ENCODE data around the gene DYRK1A.
"Not testable (repeated sequence)": the region's sequence is repeated elsewhere in the genome, so short reads cannot be mapped to it uniquely, and the experiment has no call there.

DYRK1A gene

DNA sequence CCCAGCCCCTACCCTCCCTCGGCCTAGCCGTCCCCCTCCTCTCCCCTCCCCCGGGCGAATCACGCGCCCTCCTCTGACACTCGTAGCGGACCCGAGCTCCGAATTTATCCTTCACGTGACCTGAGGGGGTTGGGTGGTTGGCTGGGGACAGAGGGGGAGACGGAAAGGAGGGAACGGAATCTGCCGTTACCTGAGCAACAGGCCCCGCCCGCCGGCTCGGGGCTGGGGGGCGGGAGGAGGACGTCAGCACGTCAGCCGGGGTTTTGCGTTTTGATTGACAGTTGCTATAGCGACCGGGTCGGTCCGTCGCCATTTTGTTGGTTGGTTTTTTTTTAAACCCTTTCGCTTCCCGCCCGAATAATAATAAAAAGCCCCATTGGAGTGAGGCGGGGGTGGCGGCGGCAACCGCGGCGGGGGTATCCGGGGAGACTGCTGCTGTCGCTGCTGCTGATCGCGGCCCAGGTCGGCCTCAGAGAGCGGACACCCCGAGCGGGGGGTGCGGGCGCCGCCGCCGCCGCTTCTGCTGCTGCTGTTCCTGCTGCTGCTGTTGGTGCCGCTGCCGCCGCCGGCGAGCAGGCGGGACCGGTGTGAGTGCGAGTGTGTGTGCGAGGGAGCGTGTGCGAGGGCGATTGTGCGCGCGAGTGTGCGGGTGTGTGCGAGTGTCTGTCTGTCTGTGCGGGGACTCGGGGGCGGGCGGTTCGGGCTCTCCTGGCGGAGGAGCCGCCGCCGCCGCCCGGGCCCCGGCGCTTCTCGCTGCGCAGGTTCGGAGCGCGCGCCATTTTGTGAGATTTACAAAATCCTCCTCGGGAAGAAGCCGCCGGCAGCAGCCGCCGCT, at the start of gene DYRK1A:
DYRK1A (plus strand) TSS at position 292 of the 835 bp plus-strand sequence. CDS start 53,602 bp downstream, outside the sequence.
- peak; percentile 97 for DNase-seq (ENCODE audit: low read depth)

DNA sequence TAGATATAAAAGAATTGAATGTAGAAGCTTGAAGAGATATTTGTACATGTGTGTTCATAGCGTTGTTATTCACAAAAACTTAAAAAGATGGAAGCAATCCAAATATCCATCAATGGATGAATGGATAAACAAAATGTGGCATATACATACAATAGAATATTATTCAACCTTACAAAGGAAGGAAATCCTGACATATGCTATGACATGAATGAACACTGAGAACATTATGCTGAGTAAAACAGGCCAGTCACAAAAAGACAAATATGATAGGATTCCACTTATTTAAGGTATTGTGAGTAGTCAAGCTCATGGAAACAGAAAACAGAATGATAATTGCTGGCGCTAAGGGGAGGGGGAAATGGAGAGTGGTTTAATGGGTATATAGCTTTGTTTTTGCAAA, 47.0 kb upstream of the DYRK1A start:
- DNase-seq (ENCODE audit: low read depth) = no peak

- no peak for DNase-seq (ENCODE audit: low read depth)
Observed at GRCh38 chr21:37322084-37322483, 44.5 kb upstream of the DYRK1A start.

DNA sequence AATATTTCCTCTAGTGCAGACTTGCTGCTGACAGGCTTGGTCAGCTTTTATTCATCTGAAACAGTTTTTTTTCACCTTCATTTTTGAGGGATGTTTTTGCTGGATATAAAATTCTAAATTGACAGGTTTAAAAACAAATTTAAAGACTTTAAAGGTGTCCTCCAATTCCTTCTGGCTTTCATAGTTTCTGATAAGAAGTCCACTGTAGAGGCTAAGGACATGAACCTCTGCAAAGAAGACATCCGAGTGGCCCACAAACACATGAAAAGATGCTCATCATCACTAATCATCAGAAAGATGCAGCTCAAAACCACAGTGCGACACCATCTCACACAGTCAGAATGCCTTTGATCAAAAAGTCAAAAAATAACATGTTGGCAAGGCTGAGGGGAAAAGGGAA, 42.0 kb upstream of the DYRK1A start:
- DNase-seq (ENCODE audit: low read depth) = no peak

DNA sequence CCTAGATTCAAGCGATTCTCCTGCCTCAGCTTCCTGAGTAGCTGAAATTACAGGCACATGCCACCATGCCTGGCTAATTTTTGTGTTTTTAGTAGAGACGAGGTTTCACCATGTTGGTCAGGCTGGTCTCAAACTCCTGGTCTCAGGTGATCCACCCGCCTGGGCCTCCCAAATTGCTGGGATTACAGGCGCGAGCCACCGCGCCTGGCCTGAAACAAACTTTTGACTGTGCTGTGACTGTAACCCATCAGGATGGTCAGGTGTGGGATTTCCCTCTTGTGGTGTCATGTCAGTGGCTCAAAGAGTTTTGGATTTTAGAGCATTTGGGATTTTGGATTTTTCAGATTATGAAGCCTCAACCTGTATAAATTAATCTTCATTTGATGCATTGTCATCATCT, 38.4 kb upstream of the DYRK1A start:
- DNase-seq (ENCODE audit: low read depth) = not testable (repeated sequence)

DNA sequence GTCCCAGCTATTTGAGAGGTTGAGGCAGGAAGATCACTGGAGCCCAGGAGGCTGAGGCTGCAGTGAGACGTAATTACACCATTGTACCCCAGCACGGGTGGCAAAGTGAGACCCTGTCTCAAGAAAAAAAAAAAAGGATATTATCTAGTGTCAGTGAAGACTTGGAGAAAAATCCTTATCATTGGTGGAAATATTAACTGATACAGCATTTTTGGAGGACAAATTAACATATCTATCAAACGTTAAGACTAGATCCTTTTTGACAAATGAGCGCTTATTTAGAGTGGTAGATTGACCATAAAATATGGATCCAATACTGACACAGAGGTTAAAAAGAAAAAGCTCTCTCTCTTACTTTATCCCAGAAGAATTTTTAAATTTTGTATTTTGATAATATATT, 35.2 kb upstream of the DYRK1A start:
- DNase-seq (ENCODE audit: low read depth) = no peak

GRCh38 chr21:37335053-37335452, 31.5 kb upstream of the DYRK1A start:
- DNase-seq (ENCODE audit: low read depth) = no peak

- no peak for DNase-seq (ENCODE audit: low read depth)
Observed at GRCh38 chr21:37337179-37337578, 29.4 kb upstream of the DYRK1A start.

GRCh38 chr21:37337831-37338230, 28.7 kb upstream of the DYRK1A start:
- no peak for DNase-seq (ENCODE audit: low read depth)

- DNase-seq (ENCODE audit: low read depth) = no peak
Observed at GRCh38 chr21:37338671-37339551, 27.7 kb upstream of the DYRK1A start.

DNA sequence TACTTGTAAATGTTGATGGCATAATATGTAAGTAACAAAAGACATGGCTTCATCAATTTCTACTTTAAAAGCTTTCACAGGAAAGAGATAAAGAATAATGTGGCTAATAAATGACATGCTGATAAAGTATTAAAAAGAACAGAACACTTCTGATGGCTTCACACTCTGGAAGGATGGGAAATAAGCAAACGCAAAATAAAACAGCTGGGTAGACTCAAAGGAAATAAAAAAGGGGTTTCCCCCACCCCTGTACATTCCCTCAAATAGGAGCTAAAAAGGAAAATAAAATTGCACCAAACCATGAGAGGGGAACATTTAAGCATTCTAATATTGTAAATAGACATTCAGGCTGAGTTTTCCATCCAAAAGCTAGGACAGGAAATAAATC, 27.0 kb upstream of the DYRK1A start:
- no peak for DNase-seq (ENCODE audit: low read depth)

DNA sequence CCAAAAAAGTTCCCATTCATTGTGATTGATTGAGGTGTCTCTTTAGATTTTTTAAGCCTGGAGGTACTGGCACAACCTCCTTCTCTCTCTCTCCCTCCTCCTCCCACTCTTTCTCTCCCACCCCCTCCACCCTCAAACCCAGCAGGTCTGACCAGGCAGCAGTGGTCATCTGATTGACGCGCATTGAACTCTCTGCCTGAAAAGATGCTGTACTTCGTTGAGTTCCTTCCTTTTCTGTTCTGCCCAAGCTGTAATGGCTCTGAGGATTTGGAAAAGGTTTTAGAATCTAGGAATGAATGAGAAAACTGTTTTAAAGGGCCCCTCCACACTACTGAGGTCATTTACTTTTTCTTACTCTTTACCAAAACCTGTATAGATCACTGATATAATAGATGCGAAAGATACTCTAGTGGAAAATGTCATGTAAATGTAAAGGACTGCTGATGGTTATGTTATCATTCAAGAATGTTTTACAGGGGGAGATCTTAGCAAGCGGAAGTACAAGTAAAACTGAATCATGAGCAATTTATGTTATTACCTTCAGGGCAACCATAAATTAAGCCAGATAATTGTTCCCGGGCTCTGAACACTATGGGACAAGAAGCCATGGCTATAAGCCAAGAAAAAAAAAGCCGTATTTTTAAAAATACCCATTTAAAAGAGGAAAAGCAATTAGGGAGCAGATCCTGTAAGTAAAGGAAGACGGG, 25.2 kb upstream of the DYRK1A start:
- DNase-seq (ENCODE audit: low read depth) = no peak

DNA sequence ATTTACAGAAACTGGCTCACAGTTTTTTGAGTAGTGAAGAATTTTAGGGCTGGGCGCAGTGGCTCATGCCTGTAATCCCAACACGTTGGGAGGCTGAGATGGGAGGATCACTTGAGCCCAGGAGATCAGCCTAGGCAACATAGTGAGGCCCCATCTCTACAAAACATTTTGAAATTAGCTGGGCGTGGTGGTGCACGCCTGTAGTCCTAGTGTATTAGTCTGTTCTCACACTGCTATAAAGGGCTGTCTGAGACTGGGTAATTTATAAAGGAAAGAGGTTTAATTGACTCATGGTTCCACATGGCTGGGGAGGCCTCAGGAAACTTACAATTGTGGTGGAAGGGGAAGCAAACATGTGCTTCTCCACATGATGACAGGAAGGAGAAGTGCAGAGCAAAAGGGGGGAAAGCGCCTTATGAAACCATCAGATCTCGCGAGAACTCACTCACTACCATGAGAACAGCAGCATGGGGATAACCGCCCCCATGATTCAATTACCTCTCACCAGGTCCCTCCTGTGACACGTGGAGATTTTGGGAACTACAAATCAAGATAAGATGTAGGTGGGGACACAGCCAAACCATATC, 24.4 kb upstream of the DYRK1A start:
- no peak for DNase-seq (ENCODE audit: low read depth)

DNA sequence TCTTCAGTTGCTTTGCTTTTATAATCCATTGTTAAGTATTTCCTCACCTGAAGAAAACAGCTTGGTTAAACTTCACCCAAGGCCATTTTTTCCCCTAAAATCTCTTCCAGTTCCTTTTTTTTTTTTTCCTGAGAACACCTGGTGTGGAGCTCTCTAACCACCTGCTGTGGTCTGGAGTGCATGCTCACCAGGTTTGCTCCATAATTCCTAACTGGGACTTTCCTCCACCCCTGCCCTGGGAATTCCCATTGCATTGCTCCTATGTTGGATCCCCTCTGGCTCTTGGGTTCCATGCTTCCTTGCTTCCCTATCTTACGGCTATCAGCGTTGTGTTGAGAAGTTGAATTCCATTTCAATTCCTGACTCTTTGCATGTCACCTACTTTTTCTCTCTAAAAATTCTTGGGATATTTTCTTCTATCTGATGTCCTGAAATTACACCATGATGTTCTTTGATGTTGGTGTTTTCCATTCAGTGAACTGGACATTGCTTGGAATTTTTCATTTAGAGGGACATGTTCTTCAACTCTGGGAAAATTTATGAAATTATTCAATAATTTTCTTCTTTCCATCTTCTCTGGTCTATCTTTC, 19.6 kb upstream of the DYRK1A start:
- DNase-seq (ENCODE audit: low read depth) = no peak

DNA sequence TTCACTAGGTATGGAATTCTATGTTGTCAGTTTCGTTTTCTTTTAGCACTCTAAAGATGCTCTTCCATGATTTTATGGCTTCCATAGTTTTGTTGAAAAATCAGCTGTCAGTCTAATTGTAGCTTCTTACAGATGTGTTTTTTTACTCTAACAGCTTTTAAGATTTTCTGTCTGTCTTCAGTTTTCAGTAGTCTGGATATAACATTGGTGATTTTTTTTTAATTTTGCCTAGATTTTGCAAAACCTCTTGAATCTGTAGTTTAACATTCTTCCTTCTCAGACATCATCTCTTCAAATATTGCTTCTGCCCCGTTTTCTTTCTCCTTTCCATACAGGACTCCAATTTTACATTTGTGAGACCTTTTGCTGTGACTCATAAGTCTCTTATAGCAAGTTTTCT, 17.9 kb upstream of the DYRK1A start:
- no peak for DNase-seq (ENCODE audit: low read depth)

DNA sequence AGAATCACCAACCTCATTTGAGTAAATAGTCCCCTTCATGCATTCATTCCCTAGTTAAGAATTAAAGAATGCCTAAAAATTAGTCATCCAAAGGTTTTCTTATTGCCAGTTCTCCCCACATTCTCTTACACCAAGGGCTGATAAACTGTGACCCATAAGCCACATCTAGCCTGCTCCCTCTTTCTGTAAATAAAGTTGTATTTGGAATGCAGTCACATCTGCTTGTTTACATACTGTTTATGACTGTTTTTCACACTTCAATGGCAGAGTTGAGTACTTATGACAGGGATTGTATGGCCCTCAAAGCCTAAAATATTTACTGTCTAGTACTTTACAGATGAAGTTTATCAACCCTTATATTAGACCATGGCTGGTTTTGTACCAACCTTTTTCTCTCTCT, 16.1 kb upstream of the DYRK1A start:
- DNase-seq (ENCODE audit: low read depth) = no peak

GRCh38 chr21:37356706-37357105, 9.9 kb upstream of the DYRK1A start:
- no peak for DNase-seq (ENCODE audit: low read depth)

DNA sequence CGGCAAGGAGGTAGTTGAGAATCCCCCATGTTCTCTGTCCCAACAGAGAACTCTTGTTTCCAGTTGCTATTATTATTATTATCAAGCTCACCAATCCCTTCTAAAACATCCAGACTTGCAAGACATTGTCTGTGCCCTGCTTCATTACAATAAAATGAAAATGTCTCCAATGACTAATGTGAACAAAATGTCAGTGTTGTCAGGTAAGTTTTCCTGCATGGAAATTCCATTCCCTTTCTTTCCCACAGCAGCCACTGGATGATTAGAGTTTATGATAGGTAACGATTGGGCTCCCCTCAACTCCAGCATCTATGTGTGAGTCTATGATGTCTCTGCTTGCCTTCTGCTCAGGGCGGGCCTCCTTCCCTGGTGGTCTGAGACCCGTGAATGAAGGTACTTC, 8.9 kb upstream of the DYRK1A start:
- DNase-seq (ENCODE audit: low read depth) = no peak

GRCh38 chr21:37358397-37358796, 8.2 kb upstream of the DYRK1A start:
- no peak for DNase-seq (ENCODE audit: low read depth)

DNA sequence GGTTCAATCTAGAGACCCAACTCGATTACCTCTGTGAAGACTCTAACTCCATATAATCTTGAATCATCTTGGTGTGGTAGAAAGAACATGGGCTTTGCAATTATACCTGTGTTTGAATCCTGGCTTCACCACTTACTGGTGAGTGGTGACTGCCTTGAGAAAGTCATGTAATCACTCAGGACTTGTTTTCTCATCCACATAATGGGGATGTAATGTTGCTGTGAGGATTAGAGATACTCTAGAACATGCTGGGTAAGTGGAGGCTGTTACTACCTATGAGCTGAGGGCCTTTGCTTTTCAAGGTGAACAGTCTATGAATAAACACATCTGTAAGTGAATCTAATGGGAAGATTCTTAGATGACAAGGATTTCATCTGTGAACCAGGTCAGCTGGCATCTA, 2.6 kb upstream of the DYRK1A start:
- DNase-seq (ENCODE audit: low read depth) = no peak

DNA sequence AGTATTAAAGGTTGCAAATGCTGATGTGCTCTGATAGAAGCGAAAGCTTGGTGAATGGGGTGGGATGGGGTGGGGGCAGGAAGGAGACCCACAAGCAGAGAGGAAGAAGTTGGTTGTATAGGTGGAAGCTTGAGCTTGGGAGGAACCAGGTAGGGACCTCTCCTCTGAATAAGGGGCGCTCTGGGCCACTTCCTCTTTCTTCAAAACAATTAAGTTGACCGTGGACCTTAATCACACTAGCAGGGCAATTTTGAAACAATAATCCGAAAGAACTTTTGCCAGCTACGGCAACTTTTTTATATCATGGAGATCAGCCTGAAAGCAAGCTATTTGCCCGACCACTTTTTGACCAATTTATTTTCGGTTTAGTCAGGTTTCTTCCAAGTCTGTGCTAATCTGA, 1.9 kb upstream of the DYRK1A start:
- DNase-seq (ENCODE audit: low read depth) = no peak
